A549 (cell line): ENCODE data around the gene SLC25A34. TPM values are rescaled to one million over a fixed set of nuclear protein-coding genes. Genes with fewer than 3 reads are reported as not detected.

Experiments
- ATAC-seq, 2 experiments: fragments of 200-7000 bp in 1 of 2; fragments of >200 bp in 1 of 2; cut with Nextera tagmentation in 1 of 2; cut with Tn5 transposase in 1 of 2; 3 replicates each; pipeline versions ENCODE4 v1.8.0 to v1.9.1; 2018 to 2020; ENCODE audit warnings: mild to moderate bottlenecking in 1 of 2, moderate library complexity in 1 of 2
- CTCF ChIA-PET: fragments of 300-600 bp; sonication (Branson Sonifier 250); formaldehyde crosslinking; extraction: SDS; loops from one replicate; lab custom pipeline; 2021; ENCODE audit warnings: antibody characterized with exemption, inconsistent platforms; lab: Yijun Ruan, JAX
- POLR2A ChIA-PET: fragments of 350-600 bp; formaldehyde crosslinking; extraction: SDS; loops from one replicate; lab custom pipeline; 2021; ENCODE audit warnings: antibody characterized with exemption, inconsistent platforms; lab: Yijun Ruan, JAX
- DNase-seq, 2 experiments: peaks; one replicate each; pipeline versions ENCODE4 v3.0.0 to v3.0.0-alpha.2; 2011 to 2016; ENCODE audit warnings: low read depth in 1 of 2, low spot score in 1 of 2
- FAIRE-seq: peaks from 2 replicates; lab custom pipeline; 2011; peaks lifted over from hg19 to GRCh38; lab: Jason Lieb, UNC
- H3K27ac ChIP-seq, 2 experiments: fragments of >200 bp; sonication (Bioruptor Twin); formaldehyde crosslinking; 3 replicates each; pipeline ENCODE4 v1.5.1; 2016 to 2017
- H3K4me1 ChIP-seq: fragments of >200 bp; sonication (Bioruptor Twin); formaldehyde crosslinking; 3 replicates; pipeline ENCODE4 v1.6.1; 2016
- H3K4me2 ChIP-seq: fragments of >200 bp; sonication (Bioruptor Twin); formaldehyde crosslinking; 3 replicates; pipeline ENCODE4 v1.6.1; 2016
- H3K4me3 ChIP-seq: fragments of >200 bp; sonication (Bioruptor Twin); formaldehyde crosslinking; 3 replicates; pipeline ENCODE4 v1.5.1; 2016
- H3K9me3 ChIP-seq: fragments of >200 bp; sonication (Bioruptor Twin); formaldehyde crosslinking; 3 replicates; pipeline ENCODE4 v1.6.1; 2016
- ATOH8 ChIP-seq: fragments of 250-450 bp; sonication (Bioruptor Pico); IDR thresholded peaks from 2 replicates; pipeline ENCODE4 v1.5.0; 2020; ENCODE audit warnings: low read depth, mild to moderate bottlenecking, moderate library complexity
- CHD4 ChIP-seq: fragments of 200-600 bp; sonication (generic); IDR thresholded peaks from 2 replicates; pipeline ENCODE4 v1.6.1; 2016; ENCODE audit warnings: antibody characterized with exemption, mild to moderate bottlenecking, borderline replicate concordance
- CTCF ChIP-seq: fragments of >200 bp; sonication (Bioruptor Twin); formaldehyde crosslinking; IDR thresholded peaks from 3 replicates; pipeline ENCODE4 v1.5.1; 2016
- EHMT2 ChIP-seq: fragments of 200-600 bp; sonication (generic); IDR thresholded peaks from 2 replicates; pipeline ENCODE4 v1.6.1; 2016; ENCODE audit warnings: antibody characterized with exemption, low read depth, mild to moderate bottlenecking, moderate library complexity
- FOXS1 ChIP-seq: fragments of 250-450 bp; sonication (Bioruptor Pico); IDR thresholded peaks from 2 replicates; pipeline ENCODE4 v1.5.0; 2020; ENCODE audit warnings: mild to moderate bottlenecking, moderate library complexity
- HOXB13 ChIP-seq: fragments of 250-450 bp; sonication (Bioruptor Pico); IDR thresholded peaks from 2 replicates; pipeline ENCODE4 v1.5.0; 2020; ENCODE audit warnings: low read depth, mild to moderate bottlenecking, moderate library complexity
- JUNB ChIP-seq: fragments of >200 bp; sonication (Bioruptor Twin); formaldehyde crosslinking; IDR thresholded peaks from 2 replicates; pipeline ENCODE4 v1.6.1; 2016
- KDM1A ChIP-seq: fragments of 200-600 bp; sonication (generic); IDR thresholded peaks from 2 replicates; pipeline ENCODE4 v1.6.1; 2016; ENCODE audit warnings: low read depth, mild to moderate bottlenecking
- KDM5A ChIP-seq: fragments of 200-600 bp; sonication (generic); IDR thresholded peaks from 2 replicates; pipeline ENCODE4 v1.6.1; 2016; ENCODE audit warnings: antibody characterized with exemption, mild to moderate bottlenecking
- MYC ChIP-seq: IDR thresholded peaks from 2 replicates; pipeline ENCODE4 v1.6.1; 2012; ENCODE audit warnings: mild to moderate bottlenecking, inconsistent platforms, low read length, improper control_type of control experiment, borderline replicate concordance
- NFE2L2 ChIP-seq: fragments of 150-350 bp; conservative IDR thresholded peaks from 2 replicates; pipeline ENCODE4 v1.6.1; 2014; ENCODE audit warnings: low read length
- RAD21 ChIP-seq, 2 experiments: fragments of >200 bp in 1 of 2; sonication (Bioruptor Twin) in 1 of 2; formaldehyde crosslinking in 1 of 2; IDR thresholded peaks in 1 of 2; conservative IDR thresholded peaks in 1 of 2; 2 replicates in 1 of 2; 3 replicates in 1 of 2; pipeline ENCODE4 v1.6.1; 2012 to 2018; ENCODE audit warnings: inconsistent platforms in 1 of 2
- REST ChIP-seq: fragments of 200-600 bp; sonication (generic); IDR thresholded peaks from 2 replicates; pipeline ENCODE4 v1.6.1; 2016; ENCODE audit warnings: antibody characterized with exemption, mild to moderate bottlenecking, moderate library complexity
- WGBS: methylation state at CpG from one replicate; pipeline ENCODE4 v1.1.6; 2017; ENCODE audit errors: missing lambda C conversion rate; 5-methylcytosine and 5-hydroxymethylcytosine counted together
- polyA plus RNA-seq, 4 experiments: library from polyadenylated mRNA; depleted of rRNA in 3 of 4; stranded (reverse); fragments of >200 nt; fragmentation: RNase III in 1 of 4; extraction: RNeasy Plus Mini Kit Qiagen cat#74134 plus additional on column Dnase treatment in 1 of 4; gene quantifications; 2 replicates in 3 of 4; 3 replicates in 1 of 4; pipeline ENCODE4 v1.2.3, GENCODE V29; 2011 to 2017

SLC25A34 gene
- polyA plus RNA-seq, 2 of the 4 experiments (the other 2 are of a cell fraction), result 0.12 to 0.19 TPM

- POLR2A ChIA-PET, result no interaction called here
- 94% methylated on average over 6 of the region's 6 CpGs for WGBS
- TF ChIP-seq KDM5A (no peak), MYC (no peak), KDM1A (no peak), JUNB (no peak)
Measured at GRCh38 chr1:15700508-15700907, 35.5 kb upstream of the SLC25A34 start.

GRCh38 chr1:15701784-15702183 lies 34.3 kb upstream of the SLC25A34 start:
- H3K27ac ChIP-seq, result no peak overlapping the region
- FAIRE-seq, result no peak
- 91% methylated on average over 8 of the region's 8 CpGs for WGBS
- TF ChIP-seq EHMT2 (no peak), REST (no peak), ATOH8 (CRISPR knock-in tag) (no peak), FOXS1 (CRISPR knock-in tag) (no peak), CTCF (no peak), HOXB13 (CRISPR knock-in tag) (no peak), NFE2L2 (no peak)
- POLR2A ChIA-PET, result no interaction called here
- CTCF ChIA-PET, result interaction anchor here (1.1 to 1.2 kb wide), 2 partner anchors 40 to 175 kb away, joined by 3 read pairs; partner anchors contain the start of gene DNAJC16
- ATAC-seq, result no peak
- H3K4me1 ChIP-seq, result 0 out of 3 replicates have a peak, but pooled peaks cover 4% of the 10 kb centered on the region
- H3K9me3 ChIP-seq, result no peaks in the 10 kb centered on the region
- no peak overlapping the region for H3K4me2 ChIP-seq
- H3K4me3 ChIP-seq, result no peak overlapping the region
- no peak for DNase-seq

More at GRCh38 chr1:15700508-15700907, 35.5 kb upstream of the SLC25A34 start:
- ATAC-seq, result no peak
- CTCF ChIA-PET, result no interaction called here
- FAIRE-seq, result no peak
- H3K4me1 ChIP-seq, result 0 out of 3 replicates have a peak, but pooled peaks cover 4% of the 10 kb centered on the region
- DNase-seq, result no peak
- no peaks in the 10 kb centered on the region for H3K9me3 ChIP-seq
- H3K4me3 ChIP-seq, result no peak overlapping the region
- no peak overlapping the region for H3K27ac ChIP-seq
- no peak overlapping the region for H3K4me2 ChIP-seq

- Histone ChIP-seq H3K4me3 (no peak overlapping the region), H3K4me2 (no peak overlapping the region), H3K27ac (no peak overlapping the region), H3K9me3 (no peaks in the 10 kb centered on the region), H3K4me1 (0 out of 3 replicates have a peak, but pooled peaks cover 4% of the 10 kb centered on the region)
- DNase-seq, result peak in 1 of 2 experiments; percentile 33
- 81% methylated on average over 12 of the region's 19 CpGs for WGBS
- ChIA-PET POLR2A (no interaction called here), CTCF (interaction anchor here (1.1 to 1.4 kb wide), 3 partner anchors 35 to 176 kb away, joined by 3 to 4 read pairs (median 3); partner anchors contain the start of gene DNAJC16)
- no peak for FAIRE-seq
- no peak for TF ChIP-seq CHD4
- TF ChIP-seq RAD21 (conservative IDR thresholded peaks at IDR 0.05 in 1 of 2, IDR thresholded peaks at IDR 0.05 in 1 of 2), result 0 out of 5 replicates have a peak, but pooled peaks of 1 of the 2 experiments have one; percentile 16
- 0 out of 3 replicates have a peak, but pooled peaks have one; percentile 7 for TF ChIP-seq CTCF
- ATAC-seq, result peak; percentile 85 to 91
Measured at GRCh38 chr1:15702722-15703550, 33.1 kb upstream of the SLC25A34 start.
